ENCODE results near the gene LYPD3.

LYPD3 gene

GRCh38 chr19:43485951-43486350 is 20.5 kb upstream of the LYPD3 start:
- no peak for DNase-seq (ENCODE audit: low read depth)

GRCh38 chr19:43483281-43483680 is 17.9 kb upstream of the LYPD3 start:
- DNase-seq (ENCODE audit: low read depth): no peak

DNA sequence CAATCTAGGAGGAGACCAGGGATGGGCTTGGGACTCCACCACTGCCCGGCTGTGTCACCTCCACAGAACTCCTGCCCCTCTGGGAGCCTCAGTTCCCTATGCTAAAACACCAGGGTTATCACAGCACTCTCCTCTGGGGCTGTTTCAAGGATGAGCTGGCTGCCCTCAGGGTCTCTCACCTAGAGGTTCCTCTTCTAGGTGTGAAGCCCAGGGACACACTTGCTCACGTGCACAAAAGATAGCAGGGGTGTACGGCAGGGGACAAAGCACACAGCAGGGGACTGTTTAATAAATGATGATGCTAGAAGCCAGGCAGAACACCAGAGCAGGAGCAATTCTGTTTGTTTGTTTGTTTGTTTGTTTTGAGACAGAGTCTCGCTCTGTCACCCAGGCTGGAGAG is 16.8 kb upstream of the LYPD3 start:
- no peak for DNase-seq (ENCODE audit: low read depth)

GRCh38 chr19:43481701-43482100 is 16.3 kb upstream of the LYPD3 start:
- no peak for DNase-seq (ENCODE audit: low read depth)

GRCh38 chr19:43480574-43480973 is 15.2 kb upstream of the LYPD3 start:
- no peak for DNase-seq (ENCODE audit: low read depth)

DNA sequence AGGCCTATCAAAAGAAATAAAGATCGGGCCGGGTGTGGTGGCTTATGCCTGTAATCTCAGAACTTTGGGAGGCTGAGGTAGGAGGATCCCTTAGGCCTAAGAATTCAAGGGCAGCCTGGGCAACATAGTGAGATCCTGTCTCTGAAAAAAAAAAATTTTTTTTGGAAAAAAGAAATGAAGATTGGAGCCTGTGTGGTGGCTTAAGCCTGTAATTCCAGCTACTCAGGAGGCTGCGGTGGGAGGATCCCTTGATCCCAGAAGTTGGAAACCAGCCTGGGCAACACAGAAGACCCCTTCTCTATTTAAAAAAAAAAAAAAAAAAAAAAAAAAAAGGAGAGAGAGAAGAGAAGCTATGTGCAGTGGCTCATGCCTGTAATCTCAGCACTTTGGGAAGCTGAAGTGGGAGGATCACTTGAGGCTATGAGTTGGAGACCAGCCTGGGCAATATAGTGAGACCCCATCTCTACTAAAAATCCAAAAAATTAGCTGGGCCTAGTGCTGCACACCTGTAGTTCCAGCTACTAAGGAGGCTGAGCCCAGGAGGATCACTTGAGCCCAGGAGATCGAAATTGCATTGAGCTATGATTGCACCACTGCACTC is 14.7 kb upstream of the LYPD3 start:
- DNase-seq (ENCODE audit: low read depth): no peak

DNA sequence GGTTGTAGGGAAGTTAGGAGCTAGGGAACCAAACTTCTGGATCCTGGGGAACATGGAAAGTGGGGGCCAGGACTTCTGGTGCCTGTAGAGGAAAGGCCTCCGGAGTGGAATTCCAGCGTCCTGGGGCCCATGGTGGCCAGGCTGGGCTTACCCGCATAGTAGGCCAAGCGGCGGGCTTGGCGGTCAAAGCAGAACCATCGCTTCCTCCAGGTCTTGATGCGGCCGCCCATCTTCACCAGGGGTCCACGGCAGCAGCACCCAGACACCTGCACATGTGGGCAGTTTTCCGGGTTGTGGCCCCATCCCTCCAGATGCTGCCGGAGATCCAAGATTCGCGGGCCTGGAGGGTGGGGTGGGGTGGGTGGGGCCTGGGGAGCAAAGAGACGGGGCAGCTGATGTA is 13.8 kb upstream of the LYPD3 start:
- DNase-seq (ENCODE audit: low read depth): no peak

DNA sequence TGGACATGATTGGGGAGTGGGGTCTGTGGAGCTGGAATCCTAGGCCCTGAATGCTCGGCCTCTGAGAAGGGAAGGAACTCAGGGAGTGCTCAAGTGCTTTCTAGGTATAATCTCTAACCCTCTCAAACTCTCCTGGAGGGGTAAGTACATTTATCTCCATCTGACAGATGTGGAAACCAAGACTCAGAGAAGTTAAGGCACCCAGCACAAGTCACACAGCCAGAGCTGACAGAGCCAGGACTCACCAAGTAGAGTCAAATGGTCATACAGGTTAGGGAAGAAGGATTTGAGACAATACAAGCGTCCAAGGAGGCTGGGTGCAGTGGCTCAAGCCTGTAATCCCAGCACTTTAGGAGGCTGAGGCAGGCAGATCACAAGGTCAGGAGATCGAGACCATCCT is 12.9 kb upstream of the LYPD3 start:
- DNase-seq (ENCODE audit: low read depth): no peak

DNA sequence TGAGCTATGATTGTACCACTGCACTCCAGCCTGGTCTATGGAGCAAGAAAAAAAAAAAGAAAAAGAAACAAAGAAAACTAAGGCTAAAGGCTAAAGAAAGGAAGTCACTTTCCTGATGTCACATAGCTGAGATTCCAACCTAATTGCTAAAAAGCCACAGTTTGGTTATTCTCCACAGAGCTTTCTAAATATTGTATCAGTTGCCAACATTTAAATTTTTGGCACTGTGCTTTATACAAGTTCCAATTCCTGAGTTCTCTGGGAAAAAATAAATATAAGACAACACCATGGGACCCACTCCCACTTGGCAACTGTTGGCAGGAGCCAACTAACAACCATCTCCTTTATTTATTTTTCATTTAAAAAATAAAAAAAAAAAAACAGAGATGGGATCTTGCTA is 11.2 kb upstream of the LYPD3 start:
- DNase-seq (ENCODE audit: low read depth): no peak

- peak; percentile 91 for DNase-seq (ENCODE audit: low read depth)
These were observed 9.7 kb upstream of the LYPD3 start for GRCh38 chr19:43474986-43475705.

- DNase-seq (ENCODE audit: low read depth): no peak
These were observed 9.1 kb upstream of the LYPD3 start for GRCh38 chr19:43474487-43474886.

DNA sequence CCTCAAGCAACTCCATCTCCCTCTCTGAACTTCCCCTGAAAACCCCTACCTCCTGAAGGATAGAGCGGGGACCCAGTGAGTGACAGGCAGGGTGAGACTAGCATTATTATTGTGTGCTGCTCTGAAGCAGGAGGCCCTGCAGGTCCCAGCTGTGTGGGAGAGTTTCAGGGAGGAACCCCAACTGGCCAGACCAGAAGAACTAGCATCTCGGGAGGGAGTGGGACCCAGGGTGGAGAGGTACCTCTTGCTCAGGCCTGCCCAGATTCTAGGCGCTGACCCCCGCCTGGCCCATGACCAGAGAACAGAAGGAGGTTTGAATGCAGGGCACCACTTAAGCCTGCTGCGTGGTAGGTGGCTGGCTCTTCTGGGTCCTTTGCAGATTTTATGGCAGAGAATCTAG is 5.7 kb upstream of the LYPD3 start:
- DNase-seq (ENCODE audit: low read depth): no peak

- peak; percentile 16 for DNase-seq (ENCODE audit: low read depth)
These were observed 4.9 kb upstream of the LYPD3 start for GRCh38 chr19:43470288-43470687.

DNA sequence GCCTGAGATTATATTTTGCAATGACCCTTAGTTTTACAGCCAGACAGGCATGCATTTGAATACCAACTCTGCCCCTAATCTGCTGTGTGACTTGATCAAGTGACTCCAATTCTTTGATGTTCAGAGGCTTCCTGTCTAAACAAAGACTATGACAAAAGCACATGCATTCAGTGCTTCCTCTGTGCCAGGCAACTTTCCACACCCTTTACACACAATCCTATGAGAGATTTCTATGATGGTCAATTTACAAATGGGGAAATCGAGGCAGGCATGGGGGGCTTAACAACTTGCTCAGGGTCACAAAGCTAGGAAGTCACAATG is 3.7 kb upstream of the LYPD3 start:
- no peak for DNase-seq (ENCODE audit: low read depth)

DNA sequence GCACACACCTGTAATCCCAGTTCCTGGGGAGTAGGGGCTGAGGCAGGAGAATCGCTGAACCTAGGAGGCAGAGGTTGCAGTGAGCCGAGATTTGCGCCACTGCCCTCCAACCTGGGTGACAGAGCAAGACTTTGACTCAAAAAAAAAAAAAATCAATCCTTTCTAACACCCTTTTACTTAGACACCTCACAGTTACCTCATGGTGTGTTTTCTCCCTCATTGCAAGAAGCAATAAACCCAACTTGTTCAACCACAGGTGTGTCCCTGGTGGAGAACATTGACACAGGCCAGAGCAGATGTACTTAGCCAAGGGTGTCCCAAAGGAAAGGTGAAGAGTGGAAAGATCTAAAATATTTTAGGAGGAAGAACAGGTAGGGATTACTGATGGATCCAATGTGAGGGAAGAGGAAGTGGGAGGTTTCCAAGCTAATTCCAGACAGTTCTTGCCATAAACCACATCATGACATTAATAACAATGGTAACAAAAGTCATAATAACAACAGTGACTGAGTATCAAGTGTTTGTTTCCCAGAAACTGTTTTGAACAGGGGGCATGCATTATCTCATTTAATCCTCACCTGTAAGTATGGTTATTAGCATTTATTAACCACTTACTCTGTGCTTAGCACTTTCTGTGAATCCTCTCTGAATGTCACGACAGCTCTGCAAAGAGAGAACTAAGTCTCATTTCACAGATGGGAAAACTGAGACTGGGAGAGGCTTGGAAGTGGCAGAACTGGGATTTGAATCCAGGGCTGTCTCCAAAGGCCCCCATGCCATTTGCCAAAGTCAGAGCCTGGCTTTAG is 3.1 kb upstream of the LYPD3 start:
- DNase-seq (ENCODE audit: low read depth): no peak

DNA sequence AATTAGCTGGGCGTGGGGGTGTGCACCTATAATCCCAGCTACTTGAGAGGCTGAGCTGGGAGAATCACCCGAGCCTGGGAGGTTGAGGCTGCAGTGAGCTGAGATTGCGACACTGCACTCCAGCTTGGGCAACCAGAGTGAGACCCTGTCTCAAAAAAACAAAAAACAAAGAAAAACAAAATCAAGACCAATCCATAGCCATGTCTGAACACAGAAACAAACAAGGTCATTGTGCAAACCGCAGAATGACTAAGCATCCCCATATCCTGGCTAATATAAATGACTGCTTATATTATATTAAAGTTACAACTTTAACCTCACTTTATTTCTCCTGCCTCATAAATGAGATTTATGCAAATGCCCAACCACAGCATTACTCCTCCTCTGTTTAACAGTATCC is 2.3 kb upstream of the LYPD3 start:
- no peak for DNase-seq (ENCODE audit: low read depth)

- DNase-seq (ENCODE audit: low read depth): no peak
These were observed 1.9 kb upstream of the LYPD3 start for GRCh38 chr19:43467276-43467675.

DNA sequence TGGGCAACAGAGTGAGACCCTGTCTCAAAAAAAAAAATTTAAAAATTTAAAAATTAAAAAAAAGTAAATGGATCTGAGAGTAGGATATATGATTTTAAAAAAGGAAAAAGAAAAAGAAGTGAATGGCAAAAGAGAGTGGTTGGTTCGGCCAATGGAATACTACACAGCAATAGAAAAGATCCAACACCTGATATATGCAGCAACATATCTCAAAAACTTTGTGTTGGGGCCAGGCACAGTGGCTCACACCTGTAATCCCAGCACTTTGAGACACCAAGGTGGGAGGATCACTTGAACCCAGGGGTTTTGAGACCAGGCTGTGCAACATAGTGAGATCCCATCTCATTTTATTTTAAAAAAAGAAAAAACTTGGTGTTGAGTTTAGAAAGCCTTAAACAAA is 1.4 kb upstream of the LYPD3 start:
- DNase-seq (ENCODE audit: low read depth): no peak

GRCh38 chr19:43464134-43464775 is 1.2 kb downstream of the LYPD3 start:
- DNase-seq (ENCODE audit: low read depth): peak; percentile 67

DNA sequence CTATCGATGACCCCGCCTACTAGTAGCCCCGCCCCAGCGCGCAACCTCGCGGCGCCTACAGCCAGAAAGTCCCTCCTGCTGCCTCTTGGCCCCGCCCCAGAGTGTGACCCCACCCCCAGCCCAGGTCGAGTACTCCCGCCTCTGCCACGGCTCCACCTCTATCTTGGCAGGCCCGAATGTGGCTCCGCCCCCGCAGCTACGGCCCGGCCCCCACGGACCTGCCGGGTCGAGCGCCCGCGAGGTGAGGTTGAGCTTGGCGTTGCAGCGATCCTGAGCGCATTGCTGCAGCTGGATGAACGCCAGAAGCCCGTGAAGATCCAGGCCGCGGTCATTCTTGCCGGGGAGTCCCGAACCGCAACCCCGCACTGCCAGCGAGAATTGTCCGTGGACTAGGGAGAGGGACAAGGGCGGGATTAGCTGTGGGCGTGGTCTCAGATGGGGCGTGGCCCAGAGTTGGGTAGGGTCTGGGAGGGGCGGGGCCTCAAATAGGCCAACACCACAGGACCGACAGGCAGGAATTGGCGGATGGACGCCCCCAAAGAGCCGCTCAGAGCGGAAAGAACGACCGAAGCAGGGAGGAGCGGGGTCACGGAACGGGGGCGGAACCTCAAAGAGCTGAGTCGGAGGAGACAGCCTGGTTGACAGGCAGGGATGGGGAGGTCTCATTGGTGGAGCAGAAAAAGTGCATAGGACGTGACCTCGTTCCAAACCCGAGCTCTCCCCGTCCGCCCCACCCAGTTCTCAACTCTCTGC is 1.9 kb downstream of the LYPD3 start:
- DNase-seq (ENCODE audit: low read depth): peak; percentile 99

GRCh38 chr19:43462785-43463380 is 2.5 kb downstream of the LYPD3 start:
- DNase-seq (ENCODE audit: low read depth): no peak

- DNase-seq (ENCODE audit: low read depth): no peak
These were observed 3.0 kb downstream of the LYPD3 start for GRCh38 chr19:43462383-43462782.

Measured in stimulated activated CD8-positive, alpha-beta memory T cell treated with anti-CD3 and anti-CD28 coated beads, Interleukin-4, amount 100 ng/mL, for 24 hours (primary cell).